ENCODE measurements around the gene GPR42.
A peak's percentile ranks its signal among the peaks of the same experiment; 100 is the strongest.

The GPR42 gene

DNA sequence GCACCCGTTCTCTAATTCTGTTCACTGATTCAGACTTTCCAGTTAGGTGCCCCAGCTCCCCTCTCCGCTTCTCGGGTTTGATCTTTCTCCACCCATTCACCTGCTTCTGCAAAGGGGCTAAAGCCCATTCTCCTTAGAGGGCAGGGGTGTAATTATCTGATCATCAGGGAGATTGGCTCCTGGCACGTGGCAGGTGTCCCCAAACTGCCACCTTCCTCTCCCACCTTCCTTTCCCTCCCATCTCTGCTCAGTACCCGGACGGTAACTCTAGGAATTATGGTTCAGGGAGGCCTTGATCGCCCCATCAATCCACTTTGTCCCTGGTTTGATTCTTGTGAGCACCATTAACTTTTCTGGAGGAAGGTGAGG lies 23.0 kb upstream of the GPR42 start:
- Mint-ChIP-seq H3K9me3 (no peaks in the 10 kb centered on the region), H3K27me3 (ENCODE audit: low read depth, poor library complexity) (peaks cover 49% of the 10 kb centered on the region), H3K4me1 (peaks cover 67% of the 10 kb centered on the region), H3K4me3 (no peak overlapping the region), H3K27ac (no peak overlapping the region), H3K36me3 (ENCODE audit: low read depth) (no peaks in the 10 kb centered on the region)
- DNase-seq, result no peak
- TF ChIP-seq, protein P1, sequence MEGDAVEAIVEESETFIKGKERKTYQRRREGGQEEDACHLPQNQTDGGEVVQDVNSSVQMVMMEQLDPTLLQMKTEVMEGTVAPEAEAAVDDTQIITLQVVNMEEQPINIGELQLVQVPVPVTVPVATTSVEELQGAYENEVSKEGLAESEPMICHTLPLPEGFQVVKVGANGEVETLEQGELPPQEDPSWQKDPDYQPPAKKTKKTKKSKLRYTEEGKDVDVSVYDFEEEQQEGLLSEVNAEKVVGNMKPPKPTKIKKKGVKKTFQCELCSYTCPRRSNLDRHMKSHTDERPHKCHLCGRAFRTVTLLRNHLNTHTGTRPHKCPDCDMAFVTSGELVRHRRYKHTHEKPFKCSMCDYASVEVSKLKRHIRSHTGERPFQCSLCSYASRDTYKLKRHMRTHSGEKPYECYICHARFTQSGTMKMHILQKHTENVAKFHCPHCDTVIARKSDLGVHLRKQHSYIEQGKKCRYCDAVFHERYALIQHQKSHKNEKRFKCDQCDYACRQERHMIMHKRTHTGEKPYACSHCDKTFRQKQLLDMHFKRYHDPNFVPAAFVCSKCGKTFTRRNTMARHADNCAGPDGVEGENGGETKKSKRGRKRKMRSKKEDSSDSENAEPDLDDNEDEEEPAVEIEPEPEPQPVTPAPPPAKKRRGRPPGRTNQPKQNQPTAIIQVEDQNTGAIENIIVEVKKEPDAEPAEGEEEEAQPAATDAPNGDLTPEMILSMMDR (IDR thresholded peaks at IDR 0.05), result no peak

DNA sequence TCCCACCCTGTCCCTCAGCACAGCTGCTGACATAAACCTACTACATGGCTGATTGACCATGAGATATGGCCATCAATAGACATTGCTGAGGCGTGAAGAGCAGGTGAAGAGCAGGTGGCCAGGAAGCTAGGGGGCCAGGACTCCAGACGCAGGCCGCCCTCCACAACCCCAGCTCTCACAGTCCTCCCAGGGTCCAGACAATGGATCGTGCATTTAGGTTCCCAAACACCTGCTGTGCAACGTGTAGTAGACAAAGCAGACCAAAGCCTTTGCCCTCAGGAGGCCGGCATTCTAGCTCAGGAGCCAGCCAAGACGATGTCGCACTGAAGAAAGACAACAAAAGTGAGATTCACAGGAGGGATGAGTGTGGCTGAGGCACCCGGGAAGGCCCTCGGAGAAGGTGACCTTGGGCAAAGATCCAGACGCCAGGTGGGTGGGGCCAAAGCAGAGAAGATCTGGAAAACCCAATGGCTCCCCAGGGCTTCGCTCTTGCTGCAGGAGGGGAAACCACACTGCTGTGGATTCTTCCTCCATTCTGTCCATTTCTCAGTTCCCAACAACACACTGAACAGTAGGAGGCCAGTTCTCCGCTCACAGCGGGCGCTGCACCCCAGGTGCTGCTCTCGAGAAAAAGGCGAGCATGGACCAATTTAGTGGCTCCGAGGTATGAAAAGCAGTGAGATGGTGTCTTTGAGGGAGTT lies 21.8 kb upstream of the GPR42 start:
- Mint-ChIP-seq H3K27ac (no peak overlapping the region), H3K4me3 (peak overlapping the region; percentile 25), H3K9me3 (no peaks in the 10 kb centered on the region), H3K36me3 (ENCODE audit: low read depth) (no peaks in the 10 kb centered on the region), H3K4me1 (peaks cover 62% of the 10 kb centered on the region), H3K27me3 (ENCODE audit: low read depth, poor library complexity) (peaks cover 43% of the 10 kb centered on the region)
- TF ChIP-seq, protein P1 (IDR thresholded peaks at IDR 0.05), result no peak
- DNase-seq, result no peak

DNA sequence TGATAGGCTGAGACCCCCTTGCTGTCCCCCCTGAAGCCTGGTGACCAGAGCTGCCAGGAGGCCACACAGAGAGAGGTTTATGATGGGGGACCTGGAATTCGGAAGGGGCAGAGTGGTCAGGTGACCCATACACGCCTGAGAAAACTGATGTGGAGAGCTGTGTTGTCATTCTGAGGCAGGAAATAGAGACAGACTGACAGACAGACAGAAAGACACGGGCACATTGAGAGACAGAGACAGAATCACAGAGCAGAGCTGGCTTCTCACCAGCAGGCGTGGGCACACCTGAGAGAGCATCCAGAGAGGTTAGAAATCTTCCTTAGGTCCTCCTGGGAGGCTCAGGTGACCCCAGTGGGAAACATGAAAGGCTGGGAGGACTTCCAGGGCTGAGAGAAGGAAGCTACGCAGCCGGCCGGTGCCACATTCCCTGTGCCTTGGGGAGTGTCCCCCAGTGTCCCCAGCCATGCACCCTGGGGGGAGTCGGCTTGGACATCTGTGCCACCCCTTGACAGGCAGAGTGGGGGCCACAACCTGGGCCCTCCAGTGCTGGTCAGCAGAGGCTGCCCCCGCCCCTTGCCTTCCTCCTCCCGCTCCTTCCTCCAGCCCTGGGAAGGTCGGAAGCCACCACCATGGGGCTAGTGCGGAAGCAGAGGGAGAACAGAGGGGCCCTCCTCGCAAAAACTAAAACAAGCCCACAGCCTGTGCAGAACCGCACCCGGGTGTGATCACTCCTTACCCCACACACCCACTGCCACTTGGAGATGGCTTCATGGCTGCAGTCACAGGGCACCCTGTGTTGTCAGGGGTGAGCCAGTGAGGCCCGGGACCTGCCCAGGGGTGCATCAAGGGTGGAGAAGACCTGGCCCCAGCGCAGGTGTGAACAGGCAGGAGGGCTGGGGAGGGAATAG lies 21.0 kb upstream of the GPR42 start:
- Mint-ChIP-seq H3K4me1 (peaks cover 62% of the 10 kb centered on the region), H3K36me3 (ENCODE audit: low read depth) (no peaks in the 10 kb centered on the region), H3K27ac (no peak overlapping the region), H3K9me3 (no peaks in the 10 kb centered on the region), H3K27me3 (ENCODE audit: low read depth, poor library complexity) (peaks cover 40% of the 10 kb centered on the region), H3K4me3 (peak overlapping the region; percentile 11)
- TF ChIP-seq, protein P1 (IDR thresholded peaks at IDR 0.05), result no peak
- DNase-seq, result no peak

DNA sequence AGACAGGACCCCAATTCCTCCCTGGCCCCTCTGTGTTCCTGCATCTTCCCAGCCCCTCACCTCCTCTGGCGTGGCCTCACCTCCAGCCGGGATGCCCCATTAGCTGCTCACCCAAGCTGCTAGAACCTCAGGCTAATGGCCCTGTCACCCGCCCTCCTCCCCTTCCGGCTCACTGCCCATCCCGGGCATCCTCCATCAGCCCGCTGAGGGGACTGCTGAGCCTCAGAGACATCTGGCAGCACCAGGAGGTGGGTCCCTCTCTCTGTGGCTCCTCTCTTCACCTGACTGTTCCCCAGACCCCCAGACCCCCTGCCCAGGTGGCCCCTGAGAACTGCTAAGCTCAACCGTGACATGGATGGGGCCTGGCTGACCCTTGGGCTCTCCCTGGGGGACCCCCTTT lies 20.3 kb upstream of the GPR42 start:
- H3K27ac Mint-ChIP-seq, result no peak overlapping the region
- no peaks in the 10 kb centered on the region for H3K36me3 Mint-ChIP-seq (ENCODE audit: low read depth)
- DNase-seq, result peak; percentile 60
- TF ChIP-seq, protein P1 (IDR thresholded peaks at IDR 0.05), result no peak
- no peaks in the 10 kb centered on the region for H3K9me3 Mint-ChIP-seq
- peaks cover 32% of the 10 kb centered on the region for H3K27me3 Mint-ChIP-seq (ENCODE audit: low read depth, poor library complexity)
- H3K4me3 Mint-ChIP-seq, result no peak overlapping the region
- H3K4me1 Mint-ChIP-seq, result peaks cover 62% of the 10 kb centered on the region

DNA sequence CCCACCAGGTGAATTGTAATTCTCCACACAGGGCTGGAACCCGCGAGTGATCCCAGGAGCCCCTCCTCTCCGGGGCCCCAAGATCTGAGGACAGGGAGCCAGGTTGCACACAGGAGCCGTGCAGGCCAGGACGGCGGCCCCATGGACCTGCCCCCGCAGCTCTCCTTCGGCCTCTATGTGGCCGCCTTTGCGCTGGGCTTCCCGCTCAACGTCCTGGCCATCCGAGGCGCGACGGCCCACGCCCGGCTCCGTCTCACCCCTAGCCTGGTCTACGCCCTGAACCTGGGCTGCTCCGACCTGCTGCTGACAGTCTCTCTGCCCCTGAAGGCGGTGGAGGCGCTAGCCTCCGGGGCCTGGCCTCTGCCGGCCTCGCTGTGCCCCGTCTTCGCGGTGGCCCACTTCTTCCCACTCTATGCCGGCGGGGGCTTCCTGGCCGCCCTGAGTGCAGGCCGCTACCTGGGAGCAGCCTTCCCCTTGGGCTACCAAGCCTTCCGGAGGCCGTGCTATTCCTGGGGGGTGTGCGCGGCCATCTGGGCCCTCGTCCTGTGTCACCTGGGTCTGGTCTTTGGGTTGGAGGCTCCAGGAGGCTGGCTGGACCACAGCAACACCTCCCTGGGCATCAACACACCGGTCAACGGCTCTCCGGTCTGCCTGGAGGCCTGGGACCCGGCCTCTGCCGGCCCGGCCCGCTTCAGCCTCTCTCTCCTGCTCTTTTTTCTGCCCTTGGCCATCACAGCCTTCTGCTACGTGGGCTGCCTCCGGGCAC lies 19.3 kb upstream of the GPR42 start:
- TF ChIP-seq, protein P1 (IDR thresholded peaks at IDR 0.05), result no peak
- Mint-ChIP-seq H3K4me1 (peaks cover 60% of the 10 kb centered on the region), H3K4me3 (no peak overlapping the region), H3K9me3 (no peaks in the 10 kb centered on the region), H3K27ac (no peak overlapping the region), H3K36me3 (ENCODE audit: low read depth) (no peaks in the 10 kb centered on the region), H3K27me3 (ENCODE audit: low read depth, poor library complexity) (peaks cover 27% of the 10 kb centered on the region)
- no peak for DNase-seq
